T-helper 17 cell (primary cell): ENCODE results near the gene LSM14A. TPM values are rescaled to one million over a fixed set of nuclear protein-coding genes. Genes with fewer than 3 reads are reported as not detected.
"Not testable (repeated sequence)": the region's sequence is repeated elsewhere in the genome, so short reads cannot be mapped to it uniquely, and the experiment has no call there.

ENCODE experiments used
- ATAC-seq: fragments of 150-1000 bp; cut with Tn5 transposase; 2 replicates; pipeline ENCODE4 v1.10.0; 2021; ENCODE audit warnings: mild to moderate bottlenecking, moderate library complexity
- DNase-seq, 3 donors: peaks; one replicate each; pipeline versions ENCODE4 v3.0.0 to v3.0.0-alpha.2; 2020 to 2021
- H3K9me3 ChIP-seq: one replicate; pipeline ENCODE4 v1.7.0; 2013; ENCODE audit warnings: low read length, mild to moderate bottlenecking; ENCODE audit not compliant: control insufficient read depth, poor library complexity, severe bottlenecking
- H3K27ac Mint-ChIP-seq: one replicate; pipeline ENCODE4 v1.8.0; 2022; ENCODE audit warnings: mild to moderate bottlenecking, moderate library complexity, mixed read lengths
- H3K27me3 Mint-ChIP-seq: one replicate; pipeline ENCODE4 v1.8.0; 2022; ENCODE audit warnings: mixed read lengths
- H3K36me3 Mint-ChIP-seq: one replicate; pipeline ENCODE4 v1.8.0; 2022; ENCODE audit warnings: low read depth, mixed read lengths
- H3K4me1 Mint-ChIP-seq: one replicate; pipeline ENCODE4 v1.8.0; 2022; ENCODE audit warnings: mild to moderate bottlenecking, mixed read lengths
- H3K4me3 Mint-ChIP-seq: one replicate; pipeline ENCODE4 v1.8.0; 2022; ENCODE audit warnings: mild to moderate bottlenecking, moderate library complexity, mixed read lengths
- total RNA-seq, 4 donors: library from RNA in 2 of 4; stranded (reverse) in 2 of 4; gene quantifications; one replicate each; pipeline ENCODE4 v1.2.3 and lab custom pipeline; 2022 to 2026

Gene LSM14A
- total RNA-seq, 2 donors from 2014 or later = 150 to 177 TPM

GRCh38 chr19:34231439-34231838 is 59.1 kb downstream of the LSM14A start:
- no peaks in the 10 kb centered on the region for H3K9me3 ChIP-seq
- H3K36me3 Mint-ChIP-seq = peaks cover 9% of the 10 kb centered on the region
- peaks cover 21% of the 10 kb centered on the region for H3K4me1 Mint-ChIP-seq
- DNase-seq (no peak), ATAC-seq (no peak)
- peak overlapping the region; percentile 19 for H3K4me3 Mint-ChIP-seq
- peak overlapping the region; percentile 62 for H3K27ac Mint-ChIP-seq
- H3K27me3 Mint-ChIP-seq = no peaks in the 10 kb centered on the region

GRCh38 chr19:34232566-34233481 is 60.5 kb downstream of the LSM14A start:
- Mint-ChIP-seq H3K4me3 (peak overlapping the region; percentile 21), H3K27ac (peak overlapping the region; percentile 62), H3K36me3 (peaks cover 2% of the 10 kb centered on the region), H3K4me1 (peaks cover 18% of the 10 kb centered on the region), H3K27me3 (no peaks in the 10 kb centered on the region)
- no peaks in the 10 kb centered on the region for H3K9me3 ChIP-seq
- DNase-seq (no peak), ATAC-seq (peak; percentile 54)

GRCh38 chr19:34235425-34235940 is 63.2 kb downstream of the LSM14A start:
- H3K36me3 Mint-ChIP-seq = no peaks in the 10 kb centered on the region
- no peak overlapping the region for H3K4me3 Mint-ChIP-seq
- no peaks in the 10 kb centered on the region for H3K27me3 Mint-ChIP-seq
- H3K4me1 Mint-ChIP-seq = peaks cover 25% of the 10 kb centered on the region
- DNase-seq (no peak), ATAC-seq (no peak)
- H3K9me3 ChIP-seq = no peaks in the 10 kb centered on the region
- H3K27ac Mint-ChIP-seq = no peak overlapping the region

GRCh38 chr19:34236035-34236987 is 64.0 kb downstream of the LSM14A start:
- no peaks in the 10 kb centered on the region for H3K36me3 Mint-ChIP-seq
- H3K27me3 Mint-ChIP-seq = no peaks in the 10 kb centered on the region
- no peak overlapping the region for H3K27ac Mint-ChIP-seq
- DNase-seq (no peak), ATAC-seq (no peak)
- H3K4me3 Mint-ChIP-seq = no peak overlapping the region
- peaks cover 25% of the 10 kb centered on the region for H3K4me1 Mint-ChIP-seq
- no peaks in the 10 kb centered on the region for H3K9me3 ChIP-seq

- H3K27me3 Mint-ChIP-seq = no peaks in the 10 kb centered on the region
- no peaks in the 10 kb centered on the region for H3K9me3 ChIP-seq
- DNase-seq (no peak), ATAC-seq (no peak)
- peaks cover 24% of the 10 kb centered on the region for H3K4me1 Mint-ChIP-seq
- no peaks in the 10 kb centered on the region for H3K36me3 Mint-ChIP-seq
- no peak overlapping the region for H3K4me3 Mint-ChIP-seq
- H3K27ac Mint-ChIP-seq = peak overlapping the region; percentile 57
These were observed 65.0 kb downstream of the LSM14A start for GRCh38 chr19:34237283-34237682.

GRCh38 chr19:34237939-34238338 is 65.6 kb downstream of the LSM14A start:
- Mint-ChIP-seq H3K27ac (peak overlapping the region; percentile 57), H3K4me3 (peak overlapping the region; percentile 31), H3K27me3 (no peaks in the 10 kb centered on the region), H3K36me3 (no peaks in the 10 kb centered on the region), H3K4me1 (peaks cover 17% of the 10 kb centered on the region)
- no peak for DNase-seq
- no peak for ATAC-seq
- no peaks in the 10 kb centered on the region for H3K9me3 ChIP-seq

GRCh38 chr19:34241513-34242337 is 69.4 kb downstream of the LSM14A start:
- Mint-ChIP-seq H3K27me3 (no peaks in the 10 kb centered on the region), H3K4me1 (peaks cover 12% of the 10 kb centered on the region), H3K27ac (no peak overlapping the region), H3K4me3 (no peak overlapping the region), H3K36me3 (no peaks in the 10 kb centered on the region)
- peak; percentile 59 for ATAC-seq
- no peaks in the 10 kb centered on the region for H3K9me3 ChIP-seq
- DNase-seq = no peak

- DNase-seq, H3K36me3 Mint-ChIP-seq, H3K27me3 Mint-ChIP-seq, ATAC-seq, H3K9me3 ChIP-seq, H3K27ac Mint-ChIP-seq, H3K4me3 Mint-ChIP-seq: not testable (repeated sequence)
- peaks cover 10% of the 10 kb centered on the region for H3K4me1 Mint-ChIP-seq
These were observed 71.0 kb downstream of the LSM14A start for GRCh38 chr19:34243138-34243875.

GRCh38 chr19:34243876-34244578 is 71.7 kb downstream of the LSM14A start:
- DNase-seq (no peak), ATAC-seq (no peak)
- Mint-ChIP-seq H3K27ac (no peak overlapping the region), H3K36me3 (no peaks in the 10 kb centered on the region), H3K27me3 (no peaks in the 10 kb centered on the region), H3K4me3 (no peak overlapping the region), H3K4me1 (peaks cover 6% of the 10 kb centered on the region)
- H3K9me3 ChIP-seq = no peaks in the 10 kb centered on the region

- no peaks in the 10 kb centered on the region for H3K9me3 ChIP-seq
- H3K4me3 Mint-ChIP-seq = peak overlapping the region; percentile 15
- no peak overlapping the region for H3K27ac Mint-ChIP-seq
- no peaks in the 10 kb centered on the region for H3K27me3 Mint-ChIP-seq
- peaks cover 6% of the 10 kb centered on the region for H3K4me1 Mint-ChIP-seq
- H3K36me3 Mint-ChIP-seq = no peaks in the 10 kb centered on the region
- DNase-seq (no peak), ATAC-seq (no peak)
These were observed 72.5 kb downstream of the LSM14A start for GRCh38 chr19:34244611-34245299.

GRCh38 chr19:34246340-34246739 is 74.0 kb downstream of the LSM14A start:
- Mint-ChIP-seq H3K4me1 (peaks cover 7% of the 10 kb centered on the region), H3K4me3 (no peak overlapping the region), H3K27ac (no peak overlapping the region), H3K27me3 (no peaks in the 10 kb centered on the region), H3K36me3 (no peaks in the 10 kb centered on the region)
- DNase-seq (no peak), ATAC-seq (no peak)
- H3K9me3 ChIP-seq = no peaks in the 10 kb centered on the region
